Keratinocyte (primary cell): ENCODE results near the gene ST6GALNAC5. TPM values are rescaled to one million over a fixed set of nuclear protein-coding genes. Genes with fewer than 3 reads are reported as not detected.
A peak's percentile ranks its signal among the peaks of the same experiment; 100 is the strongest.

Source experiments
- DNase-seq: peaks from one replicate; pipeline ENCODE4 v3.0.0-alpha.2; 2011; ENCODE audit warnings: low read depth, missing footprints, low spot score
- FAIRE-seq: peaks from 2 replicates; lab custom pipeline; 2011; peaks lifted over from hg19 to GRCh38; lab: Jason Lieb, UNC
- H2AFZ ChIP-seq: 2 replicates; pipeline ENCODE4 v1.6.0; 2012; ENCODE audit warnings: low read length, control low read depth, inconsistent platforms; ENCODE audit not compliant: control insufficient read depth
- H3K27ac ChIP-seq: 2 replicates; pipeline ENCODE4 v1.5.1; 2011; ENCODE audit warnings: low read length; ENCODE audit not compliant: control insufficient read depth, insufficient read depth
- H3K27me3 ChIP-seq: 3 replicates; pipeline ENCODE4 v1.6.0; 2011; ENCODE audit warnings: low read length; ENCODE audit not compliant: control insufficient read depth, insufficient read depth; ENCODE audit errors: extremely low read depth
- H3K36me3 ChIP-seq, 2 experiments: 2 replicates in 1 of 2; 3 replicates in 1 of 2; pipeline ENCODE4 v1.5.1; 2011; ENCODE audit warnings: low read length in 2 of 2, mild to moderate bottlenecking in 1 of 2; ENCODE audit not compliant: control insufficient read depth in 2 of 2, insufficient read depth in 2 of 2; ENCODE audit errors: extremely low read depth in 1 of 2
- H3K4me1 ChIP-seq: 3 replicates; pipeline ENCODE4 v1.5.1; 2011; ENCODE audit warnings: low read length; ENCODE audit not compliant: control insufficient read depth, insufficient read depth; ENCODE audit errors: extremely low read depth
- H3K4me2 ChIP-seq: 3 replicates; pipeline ENCODE4 v1.6.0; 2011; ENCODE audit warnings: low read depth, low read length; ENCODE audit not compliant: control insufficient read depth, insufficient read depth; ENCODE audit errors: extremely low read depth
- H3K4me3 ChIP-seq, 3 experiments: fragments of 200-600 bp in 1 of 3; sonication (generic) in 1 of 3; 2 replicates in 2 of 3; 3 replicates in 1 of 3; pipeline ENCODE4 v1.5.1; 2011 to 2016; ENCODE audit warnings: low read length in 3 of 3, mild to moderate bottlenecking in 3 of 3, control low read depth in 2 of 3, inconsistent platforms in 1 of 3, low read depth in 1 of 3, mixed read lengths in 1 of 3, mixed run types in 1 of 3, moderate library complexity in 1 of 3; ENCODE audit not compliant: control insufficient read depth in 2 of 3, insufficient read depth in 2 of 3; ENCODE audit errors: extremely low read depth in 1 of 3
- H3K79me2 ChIP-seq: 2 replicates; pipeline ENCODE4 v1.6.0; 2012; ENCODE audit warnings: low read length; ENCODE audit not compliant: control insufficient read depth, insufficient read depth
- H3K9ac ChIP-seq: 3 replicates; pipeline ENCODE4 v1.6.0; 2011; ENCODE audit warnings: low read length; ENCODE audit not compliant: control insufficient read depth, insufficient read depth; ENCODE audit errors: extremely low read depth
- H3K9me1 ChIP-seq: 3 replicates; pipeline ENCODE4 v1.6.0; 2011; ENCODE audit warnings: low read length; ENCODE audit not compliant: control insufficient read depth, insufficient read depth; ENCODE audit errors: extremely low read depth
- H3K9me3 ChIP-seq: 2 replicates; pipeline ENCODE4 v1.5.1; 2012; ENCODE audit warnings: low read depth, low read length; ENCODE audit not compliant: control insufficient read depth
- H4K20me1 ChIP-seq: 3 replicates; pipeline ENCODE4 v1.6.0; 2011; ENCODE audit warnings: low read length; ENCODE audit not compliant: control insufficient read depth, insufficient read depth; ENCODE audit errors: extremely low read depth
- CTCF ChIP-seq, 3 experiments: IDR thresholded peaks in 1 of 3; conservative IDR thresholded peaks in 1 of 3; optimal IDR thresholded peaks in 1 of 3; 2 replicates in 2 of 3; 3 replicates in 1 of 3; pipeline versions ENCODE3 to v1.5.1; 2011; ENCODE audit warnings: low read length in 3 of 3, mild to moderate bottlenecking in 3 of 3, moderate library complexity in 2 of 3, control low read depth in 1 of 3, inconsistent platforms in 1 of 3; ENCODE audit not compliant: insufficient read depth in 2 of 3; ENCODE audit errors: extremely low read depth in 1 of 3
- EZH2 ChIP-seq: IDR thresholded peaks from one replicate; pipeline ENCODE4 v1.6.1; 2012; ENCODE audit warnings: inconsistent platforms, mild to moderate bottlenecking, low read length, moderate library complexity
- dilution Hi-C: fragments of 300-500 bp; cut with MboI; formaldehyde crosslinking; loops from one replicate; pipeline ENCODE4 v1.7.0; 2020; ENCODE audit warnings: low sequenced_read_pairs; ENCODE audit not compliant: extremely low pct_ligation_motif_present
- polyA plus RNA-seq, 5 experiments: library from polyadenylated mRNA; depleted of rRNA in 3 of 5; stranded (reverse) in 3 of 5; stranded (forward) in 1 of 5; unstranded in 1 of 5; fragments of >200 nt; gene quantifications; 1 replicate in 1 of 5; 2 replicates in 3 of 5; 3 replicates in 1 of 5; pipeline versions ENCODE4 v1.2.1 to v1.2.3, GENCODE V29; 2011 to 2012; ENCODE audit warnings: missing spikeins in 2 of 5, low read depth in 1 of 5, low replicate concordance in 1 of 5

The ST6GALNAC5 gene
- polyA plus RNA-seq, 1 donor (not counting 4 experiments of a cell fraction or from before 2014, with no cell fraction given): 12.8 TPM

DNA sequence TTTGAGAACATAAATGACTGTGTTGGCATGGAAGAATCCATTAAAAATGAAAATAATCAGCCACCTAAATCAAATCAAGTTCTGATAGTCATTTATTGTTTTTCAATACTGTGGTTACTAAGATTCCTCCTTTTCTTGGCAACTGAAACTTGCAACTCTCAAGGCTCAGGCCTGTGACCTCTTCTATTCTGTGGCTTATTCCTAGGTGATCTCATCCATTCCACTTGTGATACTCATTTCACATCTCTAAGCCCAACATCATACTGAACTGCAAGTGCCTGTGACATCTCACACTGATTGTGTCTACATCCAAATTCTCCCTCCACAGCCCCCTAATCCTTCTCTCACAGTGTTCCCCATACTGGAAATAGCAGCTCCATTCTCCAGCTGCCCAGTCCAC, 4.8 kb upstream of the ST6GALNAC5 start:
- Histone ChIP-seq H3K27ac (no peak overlapping the region), H3K9me1 (no peaks in the 10 kb centered on the region), H2AFZ (no peak overlapping the region), H3K4me2 (no peak overlapping the region), H3K4me3 (no peak overlapping the region), H3K4me1 (peaks cover under 1% of the 10 kb centered on the region), H3K27me3 (peaks cover 5% of the 10 kb centered on the region), H3K9ac (no peak overlapping the region), H3K79me2 (no peaks in the 10 kb centered on the region), H3K9me3 (no peaks in the 10 kb centered on the region), H4K20me1 (no peaks in the 10 kb centered on the region), H3K36me3 (no peaks in the 10 kb centered on the region)
- TF ChIP-seq EZH2: no peak
- no peak for TF ChIP-seq CTCF (optimal IDR thresholded peaks at IDR 0.05 in 1 of 3, IDR thresholded peaks at IDR 0.05 in 1 of 3, conservative IDR thresholded peaks at IDR 0.05 in 1 of 3; ENCODE audit: extremely low read depth in 1 of 3, insufficient read depth in 2 of 3, low read length in 3 of 3)
- no peak for DNase-seq
- FAIRE-seq: peak; percentile 20
- dilution Hi-C loops: no loop called here

DNA sequence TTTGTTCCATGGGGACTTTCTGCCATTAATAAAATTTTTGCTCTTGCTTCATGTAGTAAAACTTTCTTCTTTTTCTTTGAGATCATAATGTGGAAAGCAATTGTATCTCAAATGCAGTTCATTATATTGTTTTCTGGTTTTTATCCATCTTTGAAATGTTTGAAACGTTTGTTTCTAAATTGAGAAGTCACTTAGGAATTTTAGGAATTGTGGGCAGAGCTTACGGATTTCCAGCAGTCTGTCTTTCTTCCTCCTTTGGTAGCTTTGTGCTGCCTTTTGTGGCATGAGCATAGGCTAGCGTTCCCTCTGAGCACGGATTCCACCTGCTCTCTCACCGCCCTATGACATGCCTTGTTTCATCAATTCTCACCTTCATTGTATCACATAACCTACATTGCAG, 2.9 kb upstream of the ST6GALNAC5 start:
- Histone ChIP-seq H3K79me2 (no peaks in the 10 kb centered on the region), H3K9me1 (no peaks in the 10 kb centered on the region), H3K27ac (no peak overlapping the region), H3K9ac (no peak overlapping the region), H3K9me3 (no peaks in the 10 kb centered on the region), H3K27me3 (peaks cover 22% of the 10 kb centered on the region), H3K4me2 (no peak overlapping the region), H2AFZ (no peak overlapping the region), H4K20me1 (no peaks in the 10 kb centered on the region), H3K4me3 (no peak overlapping the region), H3K4me1 (peaks cover 7% of the 10 kb centered on the region), H3K36me3 (no peaks in the 10 kb centered on the region)
- FAIRE-seq (no peak), DNase-seq (no peak)
- TF ChIP-seq EZH2: no peak
- dilution Hi-C loops: no loop called here

- Histone ChIP-seq H3K9ac (no peak overlapping the region), H4K20me1 (no peaks in the 10 kb centered on the region), H3K27ac (no peak overlapping the region), H3K9me3 (no peaks in the 10 kb centered on the region), H3K79me2 (no peaks in the 10 kb centered on the region), H3K4me1 (peaks cover 7% of the 10 kb centered on the region), H3K27me3 (peaks cover 25% of the 10 kb centered on the region), H2AFZ (no peak overlapping the region), H3K4me2 (no peak overlapping the region), H3K4me3 (no peak overlapping the region), H3K36me3 (no peaks in the 10 kb centered on the region), H3K9me1 (no peaks in the 10 kb centered on the region)
- TF ChIP-seq EZH2 (no peak), CTCF (optimal IDR thresholded peaks at IDR 0.05 in 1 of 3, IDR thresholded peaks at IDR 0.05 in 1 of 3, conservative IDR thresholded peaks at IDR 0.05 in 1 of 3; ENCODE audit: extremely low read depth in 1 of 3, insufficient read depth in 2 of 3, low read length in 3 of 3) (no peak)
- DNase-seq (no peak), FAIRE-seq (no peak)
- dilution Hi-C loops: no loop called here
These were observed 1.5 kb upstream of the ST6GALNAC5 start for GRCh38 chr1:76865696-76866286.
